ENCODE data around the gene RAB6C.
"Not testable (repeated sequence)": the region's sequence is repeated elsewhere in the genome, so short reads cannot be mapped to it uniquely, and the experiment has no call there.

Gene RAB6C

GRCh38 chr2:130025931-130026330 lies 46.5 kb downstream of the RAB6C start:
- H3K9ac ChIP-seq (ENCODE audit: low read depth, low read length, poor library complexity); H4K8ac ChIP-seq (ENCODE audit: low read depth, low read length); H2BK5ac ChIP-seq (ENCODE audit: low read length); H3K18ac ChIP-seq (ENCODE audit: low read length); H3K27ac ChIP-seq (replicated peaks; ENCODE audit: low read length); H2BK15ac ChIP-seq (ENCODE audit: low read length); H2BK120ac ChIP-seq (ENCODE audit: low read depth, low read length); H3K36me3 ChIP-seq (replicated peaks in 1 of 2; ENCODE audit: control insufficient read depth in 2 of 2, insufficient read depth in 2 of 2, low read length in 2 of 2); H3K23ac ChIP-seq (ENCODE audit: low read depth, low read length, poor library complexity); H3K9me3 ChIP-seq (replicated peaks in 1 of 2; ENCODE audit: control insufficient read depth in 2 of 2, insufficient read depth in 1 of 2, low read depth in 1 of 2, low read length in 2 of 2); H3K27me3 ChIP-seq (ENCODE audit: control insufficient read depth in 3 of 3, insufficient read depth in 3 of 3, low read depth in 1 of 3, low read length in 3 of 3); H2AK5ac ChIP-seq (ENCODE audit: low read depth, low read length); H3K4ac ChIP-seq (ENCODE audit: low read length); H3K4me2 ChIP-seq (ENCODE audit: insufficient read depth, low read length, poor library complexity, severe bottlenecking); H2AFZ ChIP-seq (ENCODE audit: low read length); H3K14ac ChIP-seq (ENCODE audit: low read length); H4K91ac ChIP-seq (ENCODE audit: low read depth, low read length, poor library complexity); H2BK12ac ChIP-seq (ENCODE audit: low read length); H3K4me1 ChIP-seq (ENCODE audit: control insufficient read depth in 2 of 2, insufficient read depth in 1 of 2, low read depth in 1 of 2, low read length in 2 of 2); H3K4me3 ChIP-seq (ENCODE audit: low read length in 2 of 2); H3K79me1 ChIP-seq (ENCODE audit: low read depth, low read length): not testable (repeated sequence)
- DNase-seq (ENCODE audit: low spot score) = peak; percentile 1
- WGBS, 2 donors (ENCODE audit: extremely low coverage in 2 of 2, insufficient read length in 2 of 2, insufficient replicate concordance in 1 of 2) = no CpG with 5 or more reads among the region's 1 CpG
